Measurements from ENCODE around the gene CTSA. TPM values are rescaled to one million over a fixed set of nuclear protein-coding genes. Genes with fewer than 3 reads are reported as not detected.

The CTSA gene
- total and polyA plus RNA-seq, 9 of the 15 experiments (the other 6 are each of a cell fraction or from before 2014, with no cell fraction given), result 8.8 to 61.7 (median 28.3) TPM

DNA sequence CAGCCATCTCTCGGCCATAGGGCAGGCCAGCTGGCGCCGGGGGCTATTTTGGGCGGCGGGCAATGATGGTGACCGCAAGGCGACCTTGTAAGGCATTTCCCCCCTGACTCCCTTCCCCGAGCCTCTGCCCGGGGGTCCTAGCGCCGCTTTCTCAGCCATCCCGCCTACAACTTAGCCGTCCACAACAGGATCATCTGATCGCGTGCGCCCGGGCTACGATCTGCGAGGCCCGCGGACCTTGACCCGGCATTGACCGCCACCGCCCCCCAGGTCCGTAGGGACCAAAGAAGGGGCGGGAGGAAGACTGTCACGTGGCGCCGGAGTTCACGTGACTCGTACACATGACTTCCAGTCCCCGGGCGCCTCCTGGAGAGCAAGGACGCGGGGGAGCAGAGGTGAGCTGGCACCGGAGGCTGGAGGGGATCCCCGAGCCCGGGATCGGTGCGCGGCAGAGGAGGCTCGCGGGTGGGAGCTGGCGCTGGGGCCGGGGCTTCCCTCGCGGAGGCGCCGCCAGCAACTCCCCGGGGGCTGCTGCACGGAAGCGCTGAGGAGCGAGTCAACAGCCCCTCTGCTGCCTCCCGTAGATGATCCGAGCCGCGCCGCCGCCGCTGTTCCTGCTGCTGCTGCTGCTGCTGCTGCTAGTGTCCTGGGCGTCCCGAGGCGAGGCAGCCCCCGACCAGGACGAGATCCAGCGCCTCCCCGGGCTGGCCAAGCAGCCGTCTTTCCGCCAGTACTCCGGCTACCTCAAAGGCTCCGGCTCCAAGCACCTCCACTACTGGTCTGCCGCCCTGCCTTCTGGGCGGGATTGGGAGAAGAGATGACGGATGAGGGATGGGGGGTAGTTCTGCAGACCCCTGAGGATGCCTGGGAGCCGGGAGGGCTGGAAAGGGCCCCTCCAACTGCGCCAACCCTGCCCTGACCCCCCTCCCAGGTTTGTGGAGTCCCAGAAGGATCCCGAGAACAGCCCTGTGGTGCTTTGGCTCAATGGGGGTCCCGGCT lies at the start of gene CTSA, which contains the start of gene NEURL2 (continued):
- peak; percentile 42; the same call in 1 of the 2 replicates for TF ChIP-seq EP300 (IDR thresholded peaks at IDR 0.05; ENCODE audit: low read length)
- TF ChIP-seq MED1 (CRISPR knock-in tag; IDR thresholded peaks at IDR 0.05; ENCODE audit: borderline replicate concordance), result no peak
- peak; percentile 63 to 65 for TF ChIP-seq RAD21 (CRISPR knock-in tag; conservative IDR thresholded peaks at IDR 0.05 in 1 of 2, IDR thresholded peaks at IDR 0.05 in 1 of 2)
- TF ChIP-seq TAF1 (IDR thresholded peaks at IDR 0.05; ENCODE audit: control insufficient read depth, extremely low read depth, insufficient read depth, low read length, severe bottlenecking), result peak; percentile 90
- TF ChIP-seq FOXJ2 (tag; IDR thresholded peaks at IDR 0.05), result peak; percentile 52; the same call in 1 of the 2 replicates
- no peak for TF ChIP-seq NR2F6 (CRISPR knock-in tag; IDR thresholded peaks at IDR 0.05)
- TF ChIP-seq SMAD2 (IDR thresholded peaks at IDR 0.05; ENCODE audit: low read depth, low read length), result no peak
- no peak for TF ChIP-seq ZNF134 (CRISPR knock-in tag; conservative IDR thresholded peaks at IDR 0.05)
- 0 out of 2 replicates have a peak, but pooled peaks have one; percentile 21 for TF ChIP-seq GABPA (tag; conservative IDR thresholded peaks at IDR 0.05; ENCODE audit: low read depth)
- TF ChIP-seq NR1H2 (CRISPR knock-in tag; IDR thresholded peaks at IDR 0.05), result peak; percentile 8; the same call in 1 of the 2 replicates
- TF ChIP-seq, protein P1, sequence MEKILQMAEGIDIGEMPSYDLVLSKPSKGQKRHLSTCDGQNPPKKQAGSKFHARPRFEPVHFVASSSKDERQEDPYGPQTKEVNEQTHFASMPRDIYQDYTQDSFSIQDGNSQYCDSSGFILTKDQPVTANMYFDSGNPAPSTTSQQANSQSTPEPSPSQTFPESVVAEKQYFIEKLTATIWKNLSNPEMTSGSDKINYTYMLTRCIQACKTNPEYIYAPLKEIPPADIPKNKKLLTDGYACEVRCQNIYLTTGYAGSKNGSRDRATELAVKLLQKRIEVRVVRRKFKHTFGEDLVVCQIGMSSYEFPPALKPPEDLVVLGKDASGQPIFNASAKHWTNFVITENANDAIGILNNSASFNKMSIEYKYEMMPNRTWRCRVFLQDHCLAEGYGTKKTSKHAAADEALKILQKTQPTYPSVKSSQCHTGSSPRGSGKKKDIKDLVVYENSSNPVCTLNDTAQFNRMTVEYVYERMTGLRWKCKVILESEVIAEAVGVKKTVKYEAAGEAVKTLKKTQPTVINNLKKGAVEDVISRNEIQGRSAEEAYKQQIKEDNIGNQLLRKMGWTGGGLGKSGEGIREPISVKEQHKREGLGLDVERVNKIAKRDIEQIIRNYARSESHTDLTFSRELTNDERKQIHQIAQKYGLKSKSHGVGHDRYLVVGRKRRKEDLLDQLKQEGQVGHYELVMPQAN (IDR thresholded peaks at IDR 0.05; ENCODE audit: borderline replicate concordance), result peak; percentile 99
- TF ChIP-seq, protein P2, sequence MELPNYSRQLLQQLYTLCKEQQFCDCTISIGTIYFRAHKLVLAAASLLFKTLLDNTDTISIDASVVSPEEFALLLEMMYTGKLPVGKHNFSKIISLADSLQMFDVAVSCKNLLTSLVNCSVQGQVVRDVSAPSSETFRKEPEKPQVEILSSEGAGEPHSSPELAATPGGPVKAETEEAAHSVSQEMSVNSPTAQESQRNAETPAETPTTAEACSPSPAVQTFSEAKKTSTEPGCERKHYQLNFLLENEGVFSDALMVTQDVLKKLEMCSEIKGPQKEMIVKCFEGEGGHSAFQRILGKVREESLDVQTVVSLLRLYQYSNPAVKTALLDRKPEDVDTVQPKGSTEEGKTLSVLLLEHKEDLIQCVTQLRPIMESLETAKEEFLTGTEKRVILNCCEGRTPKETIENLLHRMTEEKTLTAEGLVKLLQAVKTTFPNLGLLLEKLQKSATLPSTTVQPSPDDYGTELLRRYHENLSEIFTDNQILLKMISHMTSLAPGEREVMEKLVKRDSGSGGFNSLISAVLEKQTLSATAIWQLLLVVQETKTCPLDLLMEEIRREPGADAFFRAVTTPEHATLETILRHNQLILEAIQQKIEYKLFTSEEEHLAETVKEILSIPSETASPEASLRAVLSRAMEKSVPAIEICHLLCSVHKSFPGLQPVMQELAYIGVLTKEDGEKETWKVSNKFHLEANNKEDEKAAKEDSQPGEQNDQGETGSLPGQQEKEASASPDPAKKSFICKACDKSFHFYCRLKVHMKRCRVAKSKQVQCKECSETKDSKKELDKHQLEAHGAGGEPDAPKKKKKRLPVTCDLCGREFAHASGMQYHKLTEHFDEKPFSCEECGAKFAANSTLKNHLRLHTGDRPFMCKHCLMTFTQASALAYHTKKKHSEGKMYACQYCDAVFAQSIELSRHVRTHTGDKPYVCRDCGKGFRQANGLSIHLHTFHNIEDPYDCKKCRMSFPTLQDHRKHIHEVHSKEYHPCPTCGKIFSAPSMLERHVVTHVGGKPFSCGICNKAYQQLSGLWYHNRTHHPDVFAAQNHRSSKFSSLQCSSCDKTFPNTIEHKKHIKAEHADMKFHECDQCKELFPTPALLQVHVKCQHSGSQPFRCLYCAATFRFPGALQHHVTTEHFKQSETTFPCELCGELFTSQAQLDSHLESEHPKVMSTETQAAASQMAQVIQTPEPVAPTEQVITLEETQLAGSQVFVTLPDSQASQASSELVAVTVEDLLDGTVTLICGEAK (IDR thresholded peaks at IDR 0.05), result 0 out of 2 replicates have a peak, but pooled peaks have one; percentile 20
- TF ChIP-seq, protein P2 (CRISPR knock-in tag; IDR thresholded peaks at IDR 0.05), result no peak
- no peak for TF ChIP-seq ZFP30 (CRISPR knock-in tag; IDR thresholded peaks at IDR 0.05; ENCODE audit: borderline replicate concordance)
- TF ChIP-seq NCOR1 (IDR thresholded peaks at IDR 0.05), result peak; percentile 44

All from K562 (cell line).